Measurements from ENCODE around the gene PHF10. TPM values are rescaled to one million over a fixed set of nuclear protein-coding genes. Genes with fewer than 3 reads are reported as not detected.

The PHF10 gene
- 25.7 and 36.2 TPM in 2 replicates for total RNA-seq

GRCh38 chr6:169724494-169725124 lies at the start of gene PHF10:
PHF10 (minus strand) TSS chr6:169724500; CDS start chr6:169723931, 569 bp downstream.

GRCh38 chr6:169751242-169752073 lies 27.2 kb upstream of the PHF10 start, which contains the start of the genes DYNLT2 and ERMARD:
DYNLT2 (minus strand) TSS chr6:169751572; CDS start chr6:169751458, 114 bp downstream.
ERMARD (plus strand) TSS chr6:169751622; CDS start chr6:169751658, 36 bp downstream.

GRCh38 chr6:169701954-169702839 lies 22.1 kb downstream of the PHF10 start, which contains the start of the genes C6orf120 and WDR27:
C6orf120 (plus strand) TSS chr6:169702126; CDS start chr6:169702460, 334 bp downstream.
WDR27 (minus strand) TSS chr6:169702029; CDS start chr6:169689005, 13,024 bp downstream.

Other genes with a start within 250 kb of the PHF10 start
- 27.6 and 29.9 TPM in 2 replicates for gene WDR27, start 22.5 kb downstream of the PHF10 start, total RNA-seq
- 25.3 and 35.5 TPM in 2 replicates for gene C6orf120, start 22.4 kb downstream of the PHF10 start, total RNA-seq
- gene DYNLT2, start 27.1 kb upstream of the PHF10 start, total RNA-seq = 0.86 and 1.2 TPM in 2 replicates
- gene ERMARD, start 27.1 kb upstream of the PHF10 start, total RNA-seq = 14.8 and 18.8 TPM in 2 replicates